Measurements from ENCODE around the gene LSR. TPM values are rescaled to one million over a fixed set of nuclear protein-coding genes. Genes with fewer than 3 reads are reported as not detected.
"Not testable (repeated sequence)": the region's sequence is repeated elsewhere in the genome, so short reads cannot be mapped to it uniquely, and the experiment has no call there.

Gene LSR
- polyA plus RNA-seq, 1 donor from 2014 or later = not detected

- Histone ChIP-seq H3K9ac (ENCODE audit: low read length) (no peak overlapping the region), H3F3A (ENCODE audit: insufficient read depth, low read length, poor library complexity, severe bottlenecking) (no peaks in the 10 kb centered on the region), H3K27ac (ENCODE audit: low read length) (no peak overlapping the region), H2AFZ (ENCODE audit: low read depth, low read length) (no peak overlapping the region), H3K27me3 (ENCODE audit: insufficient read depth, low read depth, low read length) (no peaks in the 10 kb centered on the region), H3K9me3 (ENCODE audit: low read length) (no peaks in the 10 kb centered on the region), H3K36me3 (ENCODE audit: insufficient read depth, low read length) (no peaks in the 10 kb centered on the region), H3K79me2 (replicated peaks; ENCODE audit: insufficient read depth, low read length) (no peaks in the 10 kb centered on the region), H4K20me1 (ENCODE audit: insufficient read depth) (no peaks in the 10 kb centered on the region), H3K9me2 (ENCODE audit: insufficient read depth, low read length) (no peaks in the 10 kb centered on the region), H3K4me2 (ENCODE audit: low read length) (no peak overlapping the region), H3K4me3 (ENCODE audit: low read length) (no peak overlapping the region)
- TF ChIP-seq SMC3 (conservative IDR thresholded peaks at IDR 0.05; ENCODE audit: poor library complexity) (no peak), TAF1 (IDR thresholded peaks at IDR 0.05; ENCODE audit: low read depth) (no peak), EP300 (conservative IDR thresholded peaks at IDR 0.05; ENCODE audit: poor library complexity, severe bottlenecking) (no peak), RAD21 (conservative IDR thresholded peaks at IDR 0.05) (no peak), EZH2 (IDR thresholded peaks at IDR 0.05; ENCODE audit: borderline replicate concordance, insufficient read depth, low read length, poor library complexity, severe bottlenecking) (no peak), POLR2AphosphoS5 (IDR thresholded peaks at IDR 0.05) (no peak), MXI1 (conservative IDR thresholded peaks at IDR 0.05; ENCODE audit: poor library complexity, severe bottlenecking) (no peak), CTCF (IDR thresholded peaks at IDR 0.05; ENCODE audit: poor library complexity, severe bottlenecking) (no peak), REST (IDR thresholded peaks at IDR 0.05; ENCODE audit: borderline replicate concordance) (no peak)
Observed at GRCh38 chr19:35236638-35237400, 12.0 kb upstream of the LSR start.

- not testable (repeated sequence) for H3K9ac ChIP-seq (ENCODE audit: low read length); H3K27me3 ChIP-seq (ENCODE audit: insufficient read depth, low read depth, low read length); H3K4me3 ChIP-seq (ENCODE audit: low read length); H2AFZ ChIP-seq (ENCODE audit: low read depth, low read length); H3K4me2 ChIP-seq (ENCODE audit: low read length); H3K9me3 ChIP-seq (ENCODE audit: low read length); H3K27ac ChIP-seq (ENCODE audit: low read length); H3K79me2 ChIP-seq (replicated peaks; ENCODE audit: insufficient read depth, low read length); H3F3A ChIP-seq (ENCODE audit: insufficient read depth, low read length, poor library complexity, severe bottlenecking); H3K9me2 ChIP-seq (ENCODE audit: insufficient read depth, low read length); H3K36me3 ChIP-seq (ENCODE audit: insufficient read depth, low read length); H4K20me1 ChIP-seq (ENCODE audit: insufficient read depth)
Observed at GRCh38 chr19:35239597-35239996, 9.2 kb upstream of the LSR start.
